H9 (cell line): ENCODE results near the gene RASA3. TPM values are rescaled to one million over a fixed set of nuclear protein-coding genes. Genes with fewer than 3 reads are reported as not detected.

Source experiments
- DNase-seq: peaks from one replicate; pipeline ENCODE4 v3.0.0-alpha.2; 2017
- H2AFZ ChIP-seq: one replicate; pipeline ENCODE4 v1.6.1; 2013; ENCODE audit warnings: mild to moderate bottlenecking, low read length, control low read depth, moderate library complexity
- H2AK5ac ChIP-seq: 2 replicates; pipeline ENCODE4 v1.6.1; 2013; ENCODE audit warnings: low read length, control low read depth, mixed read lengths; ENCODE audit not compliant: insufficient read length
- H2BK120ac ChIP-seq: one replicate; pipeline ENCODE4 v1.6.1; 2013; ENCODE audit warnings: low read depth, mild to moderate bottlenecking, low read length, control low read depth, inconsistent platforms; ENCODE audit not compliant: poor library complexity, severe bottlenecking
- H2BK12ac ChIP-seq: 2 replicates; pipeline ENCODE4 v1.6.1; 2013; ENCODE audit warnings: low read length, control low read depth, mixed read lengths, low read depth; ENCODE audit not compliant: insufficient read length
- H2BK15ac ChIP-seq: 2 replicates; pipeline ENCODE4 v1.6.1; 2013; ENCODE audit warnings: low read depth, low read length, control low read depth
- H2BK20ac ChIP-seq: one replicate; pipeline ENCODE4 v1.6.1; 2013; ENCODE audit warnings: low read depth, mild to moderate bottlenecking, low read length, control low read depth, inconsistent platforms; ENCODE audit not compliant: poor library complexity, severe bottlenecking
- H2BK5ac ChIP-seq: 2 replicates; pipeline ENCODE4 v1.6.1; 2013; ENCODE audit warnings: low read length, control low read depth, mixed read lengths; ENCODE audit not compliant: insufficient read length
- H3K14ac ChIP-seq: 2 replicates; pipeline ENCODE4 v1.6.1; 2013; ENCODE audit warnings: low read length, control low read depth; ENCODE audit not compliant: insufficient read depth
- H3K18ac ChIP-seq: 2 replicates; pipeline ENCODE4 v1.6.1; 2013; ENCODE audit warnings: low read depth, mild to moderate bottlenecking, mixed read lengths, low read length, control low read depth; ENCODE audit not compliant: insufficient read length
- H3K23ac ChIP-seq: 2 replicates; pipeline ENCODE4 v1.6.1; 2013; ENCODE audit warnings: low read length, control low read depth, mixed read lengths, low read depth; ENCODE audit not compliant: insufficient read length
- H3K23me2 ChIP-seq: 2 replicates; pipeline ENCODE4 v1.6.1; 2013; ENCODE audit warnings: low read depth, mild to moderate bottlenecking, mixed read lengths, low read length, control low read depth; ENCODE audit not compliant: insufficient read length, poor library complexity, severe bottlenecking
- H3K27ac ChIP-seq: 2 replicates; pipeline ENCODE4 v1.5.1; 2013; ENCODE audit warnings: low read length, control low read depth, mixed read lengths, low read depth; ENCODE audit not compliant: insufficient read length
- H3K27me3 ChIP-seq: 2 replicates; pipeline ENCODE4 v1.6.1; 2013; ENCODE audit warnings: low read length, control low read depth, inconsistent platforms; ENCODE audit not compliant: insufficient read depth
- H3K4ac ChIP-seq: 2 replicates; pipeline ENCODE4 v1.6.1; 2013; ENCODE audit warnings: low read depth, mild to moderate bottlenecking, control low read depth, inconsistent platforms, low read length, moderate library complexity
- H3K4me1 ChIP-seq: 2 replicates; pipeline ENCODE4 v1.6.1; 2013; ENCODE audit warnings: low read length, control low read depth, inconsistent platforms; ENCODE audit not compliant: insufficient read depth
- H3K4me2 ChIP-seq: 2 replicates; pipeline ENCODE4 v1.6.1; 2013; ENCODE audit warnings: low read length, control low read depth, mixed read lengths; ENCODE audit not compliant: insufficient read length, insufficient read depth
- H3K56ac ChIP-seq: 2 replicates; pipeline ENCODE4 v1.6.1; 2013; ENCODE audit warnings: low read depth, mild to moderate bottlenecking, mixed read lengths, low read length, control low read depth; ENCODE audit not compliant: insufficient read length
- H3K79me1 ChIP-seq: 2 replicates; pipeline ENCODE4 v1.6.1; 2013; ENCODE audit warnings: low read depth, mild to moderate bottlenecking, moderate library complexity, low read length, control low read depth, inconsistent platforms; ENCODE audit not compliant: insufficient read depth, poor library complexity, severe bottlenecking
- H3K79me2 ChIP-seq: 2 replicates; pipeline ENCODE4 v1.6.1; 2013; ENCODE audit warnings: low read length, control low read depth, inconsistent platforms; ENCODE audit not compliant: insufficient read depth
- H3K9ac ChIP-seq: 2 replicates; pipeline ENCODE4 v1.6.1; 2013; ENCODE audit warnings: low read length, control low read depth, mixed read lengths; ENCODE audit not compliant: insufficient read length; ENCODE audit errors: extremely low read depth
- H3K9me3 ChIP-seq: one replicate; pipeline ENCODE4 v1.6.1; 2013; ENCODE audit warnings: low read depth, low read length, inconsistent platforms; ENCODE audit not compliant: control insufficient read depth
- H3T11ph ChIP-seq: one replicate; pipeline ENCODE4 v1.6.1; 2013; ENCODE audit warnings: mild to moderate bottlenecking, low read length, control low read depth, inconsistent platforms
- H4K20me1 ChIP-seq: one replicate; pipeline ENCODE4 v1.6.1; 2013; ENCODE audit not compliant: control insufficient read depth, insufficient read length, insufficient read depth
- H4K5ac ChIP-seq: 2 replicates; pipeline ENCODE4 v1.6.1; 2013; ENCODE audit warnings: low read depth, mild to moderate bottlenecking, mixed read lengths, low read length, control low read depth; ENCODE audit not compliant: insufficient read length
- H4K8ac ChIP-seq: replicated peaks from 2 replicates; pipeline ENCODE4 v1.6.1; 2013; ENCODE audit warnings: low read length, control low read depth, mixed read lengths, low read depth; ENCODE audit not compliant: insufficient read length
- H4K91ac ChIP-seq: 2 replicates; pipeline ENCODE4 v1.6.1; 2013; ENCODE audit warnings: low read depth, mild to moderate bottlenecking, moderate library complexity, mixed read lengths, low read length, control low read depth; ENCODE audit not compliant: insufficient read length
- H3K27ac Mint-ChIP-seq, 3 experiments: 2 replicates in 2 of 3; 3 replicates in 1 of 3; pipeline ENCODE4 v1.8.0; 2020 to 2021; ENCODE audit warnings: mixed read lengths in 3 of 3, mild to moderate bottlenecking in 1 of 3, moderate library complexity in 1 of 3
- H3K27me3 Mint-ChIP-seq: 2 replicates; pipeline ENCODE4 v1.8.0; 2021; ENCODE audit warnings: low read depth, mild to moderate bottlenecking, moderate library complexity, mixed read lengths
- H3K36me3 Mint-ChIP-seq, 3 experiments: 2 replicates in 2 of 3; 3 replicates in 1 of 3; pipeline ENCODE4 v1.8.0; 2020 to 2021; ENCODE audit warnings: low read depth in 3 of 3, mixed read lengths in 3 of 3; ENCODE audit not compliant: insufficient read depth in 1 of 3
- H3K4me1 Mint-ChIP-seq, 2 experiments: 2 replicates each; pipeline ENCODE4 v1.8.0; 2020; ENCODE audit warnings: mixed read lengths in 2 of 2
- H3K4me3 Mint-ChIP-seq, 2 experiments: 2 replicates in 1 of 2; 3 replicates in 1 of 2; pipeline ENCODE4 v1.8.0; 2020 to 2021; ENCODE audit warnings: mild to moderate bottlenecking in 2 of 2, mixed read lengths in 2 of 2, moderate library complexity in 1 of 2
- H3K9me3 Mint-ChIP-seq, 2 experiments: 2 replicates in 1 of 2; 3 replicates in 1 of 2; pipeline ENCODE4 v1.8.0; 2020; ENCODE audit warnings: mild to moderate bottlenecking in 2 of 2, mixed read lengths in 2 of 2, moderate library complexity in 1 of 2
- CTCF ChIP-seq: fragments of 200-600 bp; sonication (generic); conservative IDR thresholded peaks from 3 replicates; pipeline ENCODE4 v1.8.0; 2021; ENCODE audit warnings: antibody characterized with exemption, mild to moderate bottlenecking
- WGBS: extraction: QIAGEN DNeasy Blood & Tissue Kit; methylation state at CpG from one replicate; pipeline ENCODE4 v1.1.7; 2013; ENCODE audit warnings: missing lambda C conversion rate, low lambda C conversion rate, mixed read lengths; ENCODE audit not compliant: insufficient read length; ENCODE audit errors: extremely low coverage; 5-methylcytosine and 5-hydroxymethylcytosine counted together
- total RNA-seq: library from RNA; stranded (reverse); gene quantifications from 2 replicates; pipeline ENCODE4 v1.2.1, GENCODE V29; 2021

RASA3 gene
- total RNA-seq, 1 experiment from 2014 or later = 12.3 TPM

- H3K4ac ChIP-seq = no peak overlapping the region
- H3K14ac ChIP-seq = no peak overlapping the region
- H2BK15ac ChIP-seq = no peak overlapping the region
- no peak overlapping the region for H2BK12ac ChIP-seq
- H3K4me3 Mint-ChIP-seq = no peak overlapping the region
- H3K4me1 ChIP-seq = no peaks in the 10 kb centered on the region; the same call in 1 of the 2 replicates
- peaks cover 3% of the 10 kb centered on the region for H3K79me1 ChIP-seq
- H3K27ac ChIP-seq = no peak overlapping the region
- H2AFZ ChIP-seq = no peak overlapping the region
- peaks cover 4 to 8% of the 10 kb centered on the region in 2 experiments; a peak in 4 of 5 replicates for H3K9me3 Mint-ChIP-seq
- H2BK120ac ChIP-seq = no peak overlapping the region
- no peaks in the 10 kb centered on the region for H3K27me3 ChIP-seq
- H3T11ph ChIP-seq = no peak overlapping the region
- peaks cover 10% of the 10 kb centered on the region for H3K23me2 ChIP-seq
- H3K36me3 Mint-ChIP-seq = peaks cover 0 to 10% (median 0%) of the 10 kb centered on the region in 3 experiments; a peak in 3 of 7 replicates
- no peak for DNase-seq
- no peak overlapping the region for H4K91ac ChIP-seq
- H2AK5ac ChIP-seq = no peak overlapping the region
- no peak overlapping the region for H4K5ac ChIP-seq
- H3K27me3 Mint-ChIP-seq = peaks cover 11% of the 10 kb centered on the region
- no peak overlapping the region for H3K27ac Mint-ChIP-seq
- peak; percentile 18; the same call in 2 of the 3 replicates for TF ChIP-seq CTCF
- H2BK5ac ChIP-seq = no peak overlapping the region
- H3K9ac ChIP-seq = no peak overlapping the region
- no peak overlapping the region for H3K4me2 ChIP-seq
- no peak overlapping the region for H3K56ac ChIP-seq
- no peaks in the 10 kb centered on the region for H3K9me3 ChIP-seq
- H3K23ac ChIP-seq = no peak overlapping the region
- no CpG with 5 or more reads among the region's 15 CpGs for WGBS
- no peak overlapping the region for H2BK20ac ChIP-seq
- H4K8ac ChIP-seq = no peak overlapping the region
- no peaks in the 10 kb centered on the region for H3K79me2 ChIP-seq
- no peak overlapping the region for H3K18ac ChIP-seq
- H4K20me1 ChIP-seq = no peaks in the 10 kb centered on the region
- peaks cover 20 to 24% of the 10 kb centered on the region in 2 experiments for H3K4me1 Mint-ChIP-seq
Observed at GRCh38 chr13:114135731-114136171, 3.3 kb upstream of the RASA3 start.
